Activated CD4-positive, CD25-positive, alpha-beta regulatory T cell treated with anti-CD3 and anti-CD28 coated beads, Interleukin-2, amount 50 U/mL, for 72 hours (primary cell): ENCODE results near the gene ACADM.
"Not testable (repeated sequence)": the region's sequence is repeated elsewhere in the genome, so short reads cannot be mapped to it uniquely, and the experiment has no call there.

Experiments used
- DNase-seq: peaks from one replicate; pipeline ENCODE4 v3.0.0; 2021

Gene ACADM

DNA sequence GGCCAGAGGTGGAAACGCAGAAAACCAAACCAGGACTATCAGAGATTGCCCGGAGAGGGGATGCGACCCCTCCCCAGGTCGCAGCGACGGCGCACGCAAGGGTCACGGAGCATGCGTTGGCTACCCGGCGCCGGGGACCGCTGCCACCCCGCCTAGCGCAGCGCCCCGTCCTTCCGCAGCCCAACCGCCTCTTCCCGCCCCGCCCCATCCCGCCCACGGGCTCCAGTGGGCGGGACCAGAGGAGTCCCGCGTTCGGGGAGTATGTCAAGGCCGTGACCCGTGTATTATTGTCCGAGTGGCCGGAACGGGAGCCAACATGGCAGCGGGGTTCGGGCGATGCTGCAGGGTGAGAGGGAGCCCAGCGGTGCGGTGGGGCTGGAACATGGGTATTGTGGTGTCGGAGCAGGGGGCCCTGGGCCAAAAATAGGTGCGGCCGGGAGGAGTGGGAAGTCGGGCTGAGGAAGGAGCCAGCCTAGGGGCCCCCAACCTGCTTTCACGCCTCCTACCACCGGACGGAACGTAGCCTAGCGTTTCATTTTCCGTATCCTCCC, at the start of gene ACADM:
ACADM (plus strand) TSS at position 238 of the 551 bp plus-strand sequence; CDS start at position 317, 79 bp downstream.
- peak; percentile 90 for DNase-seq

DNA sequence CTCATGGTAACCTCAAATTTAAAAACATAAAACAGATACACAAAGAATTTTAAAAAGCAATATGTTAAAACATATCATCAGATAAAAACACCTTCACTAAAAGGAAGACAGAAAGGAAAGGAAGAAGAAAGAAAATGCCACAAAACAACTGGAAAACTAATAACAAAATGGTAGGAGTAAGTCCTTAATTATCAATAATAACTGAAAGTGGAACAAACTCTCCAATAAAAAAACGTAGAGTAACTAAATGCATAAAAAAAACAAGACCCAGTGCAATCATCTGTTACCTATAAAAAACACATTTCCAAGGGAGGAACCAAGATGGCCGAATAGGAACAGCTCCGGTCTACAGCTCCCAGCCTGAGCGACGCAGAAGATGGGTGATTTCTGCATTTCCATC, 47.1 kb upstream of the ACADM start:
- DNase-seq, result no peak

DNA sequence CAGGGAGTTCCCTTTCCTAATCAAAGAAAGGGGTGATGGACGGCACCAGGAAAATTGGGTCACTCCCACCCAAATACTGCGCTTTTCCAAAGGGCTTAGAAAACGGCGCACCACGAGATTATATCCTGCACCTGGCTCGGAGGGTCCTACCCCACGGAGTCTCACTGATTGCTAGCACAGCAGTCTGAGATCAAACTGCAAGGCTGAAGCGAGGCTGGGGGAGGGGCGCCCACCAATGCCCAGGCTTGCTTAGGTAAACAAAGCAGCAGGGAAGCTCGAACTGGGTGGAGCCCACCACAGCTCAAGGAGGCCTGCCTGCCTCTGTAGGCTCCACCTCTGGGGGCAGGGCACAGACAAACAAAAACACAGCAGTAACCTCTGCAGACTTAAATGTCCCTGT, 46.5 kb upstream of the ACADM start:
- DNase-seq, result not testable (repeated sequence)

- no peak for DNase-seq
Observed at GRCh38 chr1:75690547-75690946, 34.0 kb upstream of the ACADM start.

DNA sequence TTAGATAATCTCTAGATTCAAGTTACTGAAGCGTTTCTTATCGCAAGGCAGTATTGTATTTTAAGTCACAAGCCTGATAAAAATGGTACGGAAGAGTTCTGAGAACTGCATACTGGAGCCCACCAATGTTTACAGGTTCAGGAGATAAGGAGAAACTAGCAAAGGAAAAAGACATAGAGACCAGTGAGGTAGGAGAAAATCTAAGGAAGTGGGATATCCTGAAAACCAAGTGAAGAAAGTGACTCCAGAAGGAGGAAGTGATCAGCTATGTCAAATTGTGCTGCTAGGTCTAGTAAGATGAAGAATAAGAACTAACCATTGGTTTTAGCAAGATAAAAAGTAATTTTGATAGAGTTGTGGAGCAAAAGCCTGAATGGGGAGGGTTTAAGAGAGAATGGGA, 31.0 kb upstream of the ACADM start:
- DNase-seq, result no peak

DNA sequence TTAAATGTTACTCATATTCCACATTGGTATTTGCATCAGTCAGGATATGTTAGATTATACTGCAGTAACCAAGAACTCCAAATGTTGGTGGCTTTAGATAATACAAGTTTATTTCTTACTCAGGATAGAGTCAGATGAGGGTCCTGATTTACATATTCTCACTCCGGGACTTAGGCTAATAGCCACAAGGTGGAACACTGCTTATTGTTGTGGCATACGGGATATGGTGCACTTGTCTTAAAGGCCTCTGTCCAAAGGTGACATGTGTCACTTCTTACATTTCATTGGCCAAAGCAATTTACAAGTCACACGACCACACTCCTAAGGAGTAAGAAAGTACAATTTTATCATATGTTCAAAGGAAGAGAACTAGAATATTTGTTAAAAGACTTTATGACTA, 28.5 kb upstream of the ACADM start:
- DNase-seq, result no peak

GRCh38 chr1:75707191-75707590, 17.3 kb upstream of the ACADM start:
- no peak for DNase-seq

- DNase-seq, result no peak
Observed at GRCh38 chr1:75708910-75709309, 15.6 kb upstream of the ACADM start.

DNA sequence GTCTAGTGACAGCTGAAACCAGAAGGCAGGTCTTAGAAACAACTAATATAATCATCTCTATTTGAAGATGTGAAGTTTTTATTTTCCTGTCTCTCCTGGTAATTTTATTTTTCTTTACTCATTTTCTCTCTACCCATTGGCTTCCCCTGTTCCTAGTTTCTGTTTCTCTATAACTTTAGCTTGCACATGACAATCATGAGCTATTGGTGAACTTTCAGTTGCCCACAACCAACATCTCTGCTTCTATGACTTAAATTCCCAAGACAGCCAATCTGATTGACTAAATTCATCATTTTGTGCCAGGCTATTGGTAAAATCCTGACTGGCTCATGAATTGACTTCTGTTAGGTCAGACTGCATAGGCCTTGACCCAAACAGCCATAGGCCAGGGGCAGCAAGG, 13.7 kb upstream of the ACADM start:
- no peak for DNase-seq

DNA sequence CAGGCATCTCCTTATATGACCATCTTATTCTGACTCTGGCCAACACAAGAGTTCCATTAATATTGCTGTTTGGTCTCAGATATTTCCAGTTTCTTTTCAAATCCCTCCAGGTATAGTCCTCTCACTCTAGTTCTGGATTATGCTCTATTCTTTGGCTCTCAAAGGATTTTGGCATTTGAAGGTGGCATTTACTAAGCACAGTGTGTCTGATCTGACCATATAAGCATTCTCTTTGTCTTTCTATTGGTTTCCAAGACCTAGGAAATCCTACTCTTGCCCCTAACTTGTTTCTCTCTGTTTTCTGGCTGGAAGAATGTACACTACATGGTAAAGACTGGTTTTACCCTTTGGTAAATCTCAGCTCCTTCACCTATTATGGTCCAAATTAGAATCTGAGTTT, 12.7 kb upstream of the ACADM start:
- DNase-seq, result no peak

- no peak for DNase-seq
Observed at GRCh38 chr1:75712306-75712705, 12.2 kb upstream of the ACADM start.

DNA sequence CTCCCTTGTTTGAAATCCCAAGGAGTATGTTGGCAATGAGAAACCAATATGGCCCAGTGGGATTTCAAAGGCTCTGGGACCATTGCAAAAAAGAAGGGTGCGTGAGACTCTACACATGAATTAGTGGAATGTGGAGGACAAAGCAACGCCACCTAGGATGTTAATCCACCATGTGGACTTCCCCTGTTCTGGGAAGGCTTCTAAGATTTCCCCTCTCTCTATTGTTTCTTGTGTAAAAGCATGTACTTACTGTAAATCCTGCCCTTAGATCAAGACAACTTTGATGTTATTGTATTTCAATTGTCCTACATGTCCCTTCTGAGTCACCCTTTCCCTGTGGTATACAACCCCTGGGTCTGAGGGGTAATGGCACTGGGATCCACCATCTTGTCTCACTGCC, 4.7 kb upstream of the ACADM start:
- DNase-seq, result no peak

DNA sequence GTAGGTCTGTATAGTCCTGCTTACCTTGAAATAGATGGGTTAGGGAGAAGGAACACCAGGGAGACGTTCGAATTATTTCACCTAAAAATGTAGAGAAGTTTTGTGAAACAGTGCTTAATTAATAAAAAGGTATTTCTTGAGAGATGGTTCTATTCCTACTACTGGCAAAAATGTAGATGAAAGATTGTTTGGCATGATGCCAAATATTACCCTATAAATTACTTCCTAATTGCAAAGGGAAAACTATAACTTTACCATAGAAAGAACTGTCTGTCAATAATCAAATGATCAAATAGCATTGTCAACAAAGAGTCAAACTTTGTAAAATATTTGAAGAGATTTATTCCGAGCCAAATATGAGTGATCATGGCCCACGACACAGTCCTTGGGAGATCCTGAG, 4.2 kb upstream of the ACADM start:
- no peak for DNase-seq

- DNase-seq, result no peak
Observed at GRCh38 chr1:75720820-75721219, 3.7 kb upstream of the ACADM start.

GRCh38 chr1:75722246-75722645, 2.3 kb upstream of the ACADM start:
- not testable (repeated sequence) for DNase-seq

GRCh38 chr1:75722966-75723365, 1.5 kb upstream of the ACADM start:
- no peak for DNase-seq

DNA sequence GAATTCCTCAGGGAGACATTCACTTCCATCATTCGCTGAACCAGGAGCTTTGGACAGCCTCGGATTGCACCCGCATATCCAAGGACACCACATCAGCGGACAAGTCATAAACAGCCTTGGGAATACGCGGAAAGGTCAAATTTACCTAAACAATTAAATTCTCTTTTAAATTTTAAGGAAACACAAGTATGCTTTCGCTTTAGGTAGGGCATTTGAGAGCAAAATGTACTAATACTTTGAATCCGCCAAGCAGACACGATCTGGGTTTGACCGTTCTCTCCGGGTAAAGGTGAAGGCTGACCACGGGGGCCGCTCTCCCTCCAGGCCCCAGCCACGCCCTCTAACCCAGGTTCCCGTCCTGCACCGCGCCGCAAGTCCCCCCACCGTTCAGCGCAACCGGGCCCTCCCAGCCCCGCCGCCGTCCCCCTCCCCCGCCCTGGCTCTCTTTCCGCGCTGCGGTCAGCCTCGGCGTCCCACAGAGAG, 479 bp upstream of the ACADM start:
- peak; percentile 77 for DNase-seq

DNA sequence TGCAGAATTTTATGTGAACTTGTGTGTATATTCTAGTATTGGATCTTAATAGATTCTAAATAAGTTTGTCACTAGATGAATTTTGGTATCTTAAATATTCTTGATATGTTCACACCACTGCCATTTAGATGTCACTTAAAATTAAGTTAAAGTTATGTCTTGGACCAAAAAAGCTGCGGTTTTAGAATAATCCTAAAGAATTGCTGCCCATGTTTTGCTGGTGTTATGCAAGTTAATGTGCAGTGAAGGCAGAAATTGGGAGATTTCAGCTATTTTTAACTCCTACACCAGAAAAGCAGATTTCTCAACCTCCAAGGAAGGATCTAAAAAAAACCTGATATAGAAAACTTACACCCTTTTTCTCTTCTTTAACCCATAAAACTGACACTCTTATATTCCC, 757 bp downstream of the ACADM start:
- DNase-seq, result no peak

DNA sequence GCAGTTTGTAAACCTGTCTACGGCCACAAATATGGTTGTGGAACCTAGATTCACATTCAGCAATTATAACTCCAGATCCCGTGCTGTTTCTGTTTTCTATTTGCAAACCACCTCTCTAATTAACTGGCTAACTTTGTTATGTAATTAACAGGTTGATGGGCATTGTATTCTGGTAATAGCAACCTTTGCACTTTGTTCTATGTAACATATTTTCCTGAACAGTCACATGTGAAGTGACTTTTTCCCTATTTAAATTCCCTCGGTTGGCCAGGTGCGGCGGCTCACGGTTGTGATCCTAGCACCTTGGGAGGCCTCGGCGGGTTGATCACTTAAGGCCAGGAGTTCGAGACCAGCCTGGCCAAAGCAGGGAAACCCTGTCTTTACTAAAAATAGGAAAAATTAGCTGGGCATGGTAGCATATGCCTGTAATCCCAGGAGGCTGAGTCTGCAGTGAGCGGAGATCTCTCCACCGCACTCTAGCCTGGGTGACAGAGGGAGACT, 1.4 kb downstream of the ACADM start:
- DNase-seq, result no peak

DNA sequence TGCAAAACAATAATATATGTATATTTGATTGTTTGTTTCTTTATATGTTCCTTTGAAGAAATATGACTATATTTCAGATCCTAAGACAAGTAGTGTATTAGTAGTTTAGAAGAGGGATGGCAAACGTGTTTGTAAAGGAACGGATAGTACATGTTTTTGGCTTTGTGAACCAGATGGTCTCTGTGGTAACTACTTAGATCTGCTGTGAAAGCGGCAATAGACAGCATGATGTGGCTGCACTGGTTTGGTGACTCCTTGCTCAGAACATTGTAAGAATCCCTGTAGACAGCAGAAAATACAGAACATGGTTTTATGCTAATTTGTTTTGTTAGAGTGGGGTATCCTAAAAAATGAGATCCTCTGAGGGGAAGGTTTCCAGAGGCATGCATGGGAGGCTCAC, 3.1 kb downstream of the ACADM start:
- no peak for DNase-seq

DNA sequence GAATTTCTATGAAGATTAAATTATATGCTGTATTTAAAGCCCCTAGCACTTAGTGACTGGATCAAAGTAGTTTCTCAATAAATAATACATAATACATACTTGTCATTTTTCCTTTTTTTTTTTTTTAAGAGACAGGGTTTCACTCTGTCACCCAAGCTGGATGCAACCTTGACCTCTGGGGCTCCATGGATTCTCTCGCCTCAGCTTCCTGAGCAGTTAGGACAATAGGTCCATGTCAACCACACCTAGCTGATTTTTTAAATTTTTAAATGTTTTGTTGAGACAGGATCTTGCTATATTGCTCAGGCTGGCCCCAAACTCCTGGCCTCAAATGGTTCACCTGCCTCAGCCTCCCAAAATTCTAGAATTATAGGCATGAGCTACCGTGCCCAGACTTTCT, 5.9 kb downstream of the ACADM start:
- DNase-seq, result no peak

GRCh38 chr1:75731881-75732280, 7.4 kb downstream of the ACADM start:
- DNase-seq, result no peak

DNA sequence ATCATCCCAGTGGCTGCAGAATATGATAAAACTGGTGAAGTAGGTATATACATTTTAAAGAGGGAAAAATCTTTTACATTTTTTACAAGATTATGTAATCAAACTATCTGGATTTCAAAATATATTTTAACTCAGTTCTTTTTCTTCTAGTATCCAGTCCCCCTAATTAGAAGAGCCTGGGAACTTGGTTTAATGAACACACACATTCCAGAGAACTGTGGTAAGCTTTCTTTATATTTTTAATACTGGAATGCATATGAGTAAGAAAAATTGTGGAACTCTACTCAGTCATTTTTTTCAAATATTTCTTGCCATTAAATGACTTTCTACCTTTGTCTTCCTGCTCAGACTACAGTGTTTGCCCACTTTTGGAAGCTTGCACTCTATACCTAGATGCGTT, 8.2 kb downstream of the ACADM start:
- no peak for DNase-seq

GRCh38 chr1:75733661-75734060, 9.2 kb downstream of the ACADM start:
- no peak for DNase-seq

- DNase-seq, result no peak
Observed at GRCh38 chr1:75736016-75736415, 11.5 kb downstream of the ACADM start.
